ENCODE data around the gene BBX. TPM values are rescaled to one million over a fixed set of nuclear protein-coding genes. Genes with fewer than 3 reads are reported as not detected.

BBX gene
- total and polyA plus RNA-seq, 4 donors = 10.0 to 77.8 (median 45.0) TPM

DNA sequence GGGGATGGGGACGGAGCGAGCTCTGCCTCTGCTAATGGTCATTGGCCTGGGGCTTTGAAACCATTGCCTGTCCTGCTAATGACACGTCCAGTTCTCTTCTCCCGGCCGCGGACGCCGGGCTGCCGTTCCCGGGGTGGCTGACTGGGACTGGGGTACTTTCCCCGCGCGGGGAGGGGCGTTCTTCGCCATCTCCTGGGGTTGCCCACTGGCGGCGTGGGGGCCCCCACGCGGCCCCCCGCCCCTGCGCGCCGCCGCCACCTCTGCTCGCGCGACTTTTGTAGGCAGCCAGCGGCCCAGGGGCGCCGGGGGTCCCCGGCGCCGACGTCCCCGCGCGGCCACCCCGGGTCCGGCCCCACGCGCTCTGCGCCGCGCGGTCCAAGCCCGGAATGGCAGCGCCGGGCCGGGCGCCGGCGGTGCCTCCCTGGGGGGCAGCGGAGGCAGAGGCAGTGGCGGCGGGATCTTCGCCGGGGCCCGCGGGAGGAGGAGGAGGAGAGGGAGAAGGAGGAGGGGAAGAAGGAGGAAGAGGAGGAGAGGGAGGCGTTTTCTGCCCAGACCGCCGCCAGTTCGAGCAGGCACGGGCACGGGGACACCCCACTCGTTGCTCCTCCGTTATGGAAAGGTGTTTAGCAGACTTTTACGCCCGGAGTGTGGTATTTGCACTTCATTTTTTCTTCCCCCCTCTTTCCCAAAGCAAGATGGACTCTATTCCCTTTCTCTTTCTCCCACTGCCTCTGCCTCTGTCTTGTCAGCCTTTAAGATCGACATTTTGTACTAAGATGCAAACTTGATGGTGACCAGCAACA is 2.3 kb downstream of the BBX start:
- intact Hi-C loops (cut with DNase I) = loop anchor here (5.0 to 10.0 kb wide), 3 partner anchors 93 to 290 kb away; no protein-coding TSS in a partner anchor
- ATAC-seq (ENCODE audit: low FRiP score) = peak; percentile 9
- Histone ChIP-seq H3K9me3 (ENCODE audit: control insufficient read depth, low read length) (no peaks in the 10 kb centered on the region), H3K4me3 (ENCODE audit: low read length in 2 of 2) (peak overlapping the region; percentile 94), H3K27ac (ENCODE audit: low read depth in 1 of 2, low read length in 2 of 2) (peak overlapping the region; percentile 57 to 72), H3K36me3 (ENCODE audit: control insufficient read depth in 1 of 2, insufficient read depth in 2 of 2, low read length in 1 of 2) (no peaks in the 10 kb centered on the region), H3K4me1 (ENCODE audit: control insufficient read depth in 1 of 2, insufficient read depth in 2 of 2, low read length in 2 of 2) (no peaks in the 10 kb centered on the region), H3K27me3 (ENCODE audit: control insufficient read depth in 1 of 2, insufficient read depth in 2 of 2, low read length in 1 of 2) (no peaks in the 10 kb centered on the region)
- DNase-seq = peak; percentile 73 to 83
- WGBS, 2 donors = 0 to 1% methylated on average over 64 to 70 of the region's 70 CpGs

GRCh38 chr3:107525644-107526305 is 3.0 kb downstream of the BBX start:
- Histone ChIP-seq H3K27ac (ENCODE audit: low read depth in 1 of 2, low read length in 2 of 2) (no peak overlapping the region), H3K4me1 (ENCODE audit: control insufficient read depth in 1 of 2, insufficient read depth in 2 of 2, low read length in 2 of 2) (no peaks in the 10 kb centered on the region), H3K36me3 (ENCODE audit: control insufficient read depth in 1 of 2, insufficient read depth in 2 of 2, low read length in 1 of 2) (no peaks in the 10 kb centered on the region), H3K4me3 (ENCODE audit: low read length in 2 of 2) (peak overlapping the region; percentile 94), H3K27me3 (ENCODE audit: control insufficient read depth in 1 of 2, insufficient read depth in 2 of 2, low read length in 1 of 2) (no peaks in the 10 kb centered on the region), H3K9me3 (ENCODE audit: control insufficient read depth, low read length) (no peaks in the 10 kb centered on the region)
- ATAC-seq (ENCODE audit: low FRiP score) (no peak), DNase-seq (peak; percentile 42 to 80)
- intact Hi-C loops (cut with DNase I) = loop anchor here (10.0 kb wide), 2 partner anchors 281 to 291 kb away; no protein-coding TSS in a partner anchor
- WGBS, 2 donors = 2% methylated on average over 28 of the region's 28 CpGs

GRCh38 chr3:107531917-107532469 is 9.2 kb downstream of the BBX start:
- no peak for ATAC-seq (ENCODE audit: low FRiP score)
- Histone ChIP-seq H3K4me1 (ENCODE audit: control insufficient read depth in 1 of 2, insufficient read depth in 2 of 2, low read length in 2 of 2) (no peaks in the 10 kb centered on the region), H3K4me3 (ENCODE audit: low read length in 2 of 2) (no peak overlapping the region), H3K27me3 (ENCODE audit: control insufficient read depth in 1 of 2, insufficient read depth in 2 of 2, low read length in 1 of 2) (no peaks in the 10 kb centered on the region), H3K9me3 (ENCODE audit: control insufficient read depth, low read length) (no peaks in the 10 kb centered on the region), H3K36me3 (ENCODE audit: control insufficient read depth in 1 of 2, insufficient read depth in 2 of 2, low read length in 1 of 2) (no peaks in the 10 kb centered on the region), H3K27ac (ENCODE audit: low read depth in 1 of 2, low read length in 2 of 2) (no peak overlapping the region)
- intact Hi-C loops (cut with DNase I) = loop anchor here in 1 of 2 donors (10.0 kb wide), 1 partner anchor 257 kb away; no protein-coding TSS in a partner anchor
- DNase-seq = no peak
- 96% methylated on average over 9 of the region's 9 CpGs for WGBS, 2 donors

DNA sequence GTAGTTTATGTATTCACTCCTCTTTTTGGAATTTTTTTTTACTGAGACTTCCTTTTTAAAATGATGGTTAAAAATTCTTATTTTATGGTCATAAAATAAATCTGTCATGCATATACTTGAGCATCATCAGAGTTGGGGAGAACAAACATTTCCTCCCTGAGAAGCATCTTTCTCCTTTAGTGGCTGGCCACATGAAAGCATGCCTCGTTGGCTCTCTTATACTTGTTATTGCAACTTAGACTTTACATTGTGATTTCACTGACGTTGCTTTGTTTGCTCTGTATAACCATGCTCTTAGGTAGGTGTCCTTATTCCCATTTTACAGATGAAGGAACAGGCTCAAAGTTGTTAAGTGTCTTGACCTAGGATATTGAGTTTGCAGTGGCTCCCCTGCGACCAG is 18.1 kb downstream of the BBX start:
- no peak overlapping the region for H3K4me3 ChIP-seq (ENCODE audit: low read length in 2 of 2)
- H3K27me3 ChIP-seq (ENCODE audit: control insufficient read depth in 1 of 2, insufficient read depth in 2 of 2, low read length in 1 of 2) = no peaks in the 10 kb centered on the region
- H3K36me3 ChIP-seq (ENCODE audit: control insufficient read depth in 1 of 2, insufficient read depth in 2 of 2, low read length in 1 of 2) = no peaks in the 10 kb centered on the region
- no peaks in the 10 kb centered on the region for H3K9me3 ChIP-seq (ENCODE audit: control insufficient read depth, low read length)
- WGBS, 2 donors = 83 to 86% methylated on average over 3 of the region's 3 CpGs
- peaks cover 0 to 3% of the 10 kb centered on the region in 2 donors for H3K4me1 ChIP-seq (ENCODE audit: control insufficient read depth in 1 of 2, insufficient read depth in 2 of 2, low read length in 2 of 2)
- ATAC-seq (ENCODE audit: low FRiP score) = no peak
- no peak overlapping the region for H3K27ac ChIP-seq (ENCODE audit: low read depth in 1 of 2, low read length in 2 of 2)
- DNase-seq = no peak
- intact Hi-C loops (cut with DNase I) = no loop called here

- no peaks in the 10 kb centered on the region for H3K36me3 ChIP-seq (ENCODE audit: control insufficient read depth in 1 of 2, insufficient read depth in 2 of 2, low read length in 1 of 2)
- H3K27me3 ChIP-seq (ENCODE audit: control insufficient read depth in 1 of 2, insufficient read depth in 2 of 2, low read length in 1 of 2) = no peaks in the 10 kb centered on the region
- H3K27ac ChIP-seq (ENCODE audit: low read depth in 1 of 2, low read length in 2 of 2) = no peak overlapping the region
- WGBS, 2 donors = 72 to 79% methylated on average over 2 of the region's 2 CpGs
- ATAC-seq (ENCODE audit: low FRiP score) = no peak
- peaks cover 0 to 3% of the 10 kb centered on the region in 2 donors for H3K4me1 ChIP-seq (ENCODE audit: control insufficient read depth in 1 of 2, insufficient read depth in 2 of 2, low read length in 2 of 2)
- no peak overlapping the region for H3K4me3 ChIP-seq (ENCODE audit: low read length in 2 of 2)
- intact Hi-C loops (cut with DNase I) = no loop called here
- no peak for DNase-seq
- H3K9me3 ChIP-seq (ENCODE audit: control insufficient read depth, low read length) = no peaks in the 10 kb centered on the region
Observed at GRCh38 chr3:107542665-107543064, 19.9 kb downstream of the BBX start.

DNA sequence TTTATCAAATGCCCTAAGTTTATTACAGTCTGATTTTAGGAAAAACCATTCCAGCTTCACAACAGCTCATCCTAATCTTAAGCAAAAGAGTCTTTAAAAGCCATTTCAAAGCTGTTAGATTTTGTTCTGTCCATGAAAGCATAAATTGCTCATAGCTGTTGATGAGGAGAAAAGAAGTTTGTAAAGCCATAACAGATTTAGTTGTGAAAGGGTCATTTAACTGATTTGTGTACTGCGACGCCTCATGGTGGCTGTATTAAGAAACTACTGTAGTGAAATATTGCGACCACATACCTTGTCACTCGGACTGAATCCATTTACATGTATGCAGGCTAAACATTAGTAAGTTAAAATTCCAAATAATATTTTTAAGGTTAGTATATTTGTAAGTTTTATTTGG is 20.9 kb downstream of the BBX start:
- Histone ChIP-seq H3K9me3 (ENCODE audit: control insufficient read depth, low read length) (no peaks in the 10 kb centered on the region), H3K4me1 (ENCODE audit: control insufficient read depth in 1 of 2, insufficient read depth in 2 of 2, low read length in 2 of 2) (peaks cover 0 to 3% of the 10 kb centered on the region in 2 donors), H3K27me3 (ENCODE audit: control insufficient read depth in 1 of 2, insufficient read depth in 2 of 2, low read length in 1 of 2) (no peaks in the 10 kb centered on the region), H3K4me3 (ENCODE audit: low read length in 2 of 2) (no peak overlapping the region), H3K36me3 (ENCODE audit: control insufficient read depth in 1 of 2, insufficient read depth in 2 of 2, low read length in 1 of 2) (no peaks in the 10 kb centered on the region), H3K27ac (ENCODE audit: low read depth in 1 of 2, low read length in 2 of 2) (no peak overlapping the region)
- intact Hi-C loops (cut with DNase I) = no loop called here
- DNase-seq (no peak), ATAC-seq (ENCODE audit: low FRiP score) (no peak)
- WGBS, 2 donors = 75 to 77% methylated on average over 4 of the region's 4 CpGs

DNA sequence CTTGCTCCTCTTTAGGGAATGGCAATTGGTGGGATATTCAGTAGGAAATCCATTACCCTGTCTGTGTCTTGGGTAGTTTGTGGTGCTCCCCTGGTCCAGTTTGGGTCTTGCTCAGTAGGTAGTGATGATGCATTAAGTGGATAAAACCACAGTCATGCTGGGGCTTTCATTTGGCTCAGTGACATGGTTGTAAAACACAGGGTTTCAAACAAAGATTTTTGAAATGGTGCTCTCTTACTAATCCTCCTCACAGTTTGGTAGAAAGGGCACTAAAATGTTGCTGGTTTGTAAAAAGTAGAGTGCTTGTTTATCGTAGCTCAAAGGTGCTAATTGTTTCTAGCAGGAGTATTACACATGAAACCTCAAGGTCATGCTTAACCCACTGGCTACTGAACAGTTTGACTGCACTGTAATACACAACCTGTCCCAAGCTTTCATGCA is 22.9 kb downstream of the BBX start:
- H3K27me3 ChIP-seq (ENCODE audit: control insufficient read depth in 1 of 2, insufficient read depth in 2 of 2, low read length in 1 of 2) = no peaks in the 10 kb centered on the region
- H3K4me3 ChIP-seq (ENCODE audit: low read length in 2 of 2) = no peak overlapping the region
- intact Hi-C loops (cut with DNase I) = no loop called here
- 73 to 74% methylated on average over 1 of the region's 1 CpG for WGBS, 2 donors
- H3K4me1 ChIP-seq (ENCODE audit: control insufficient read depth in 1 of 2, insufficient read depth in 2 of 2, low read length in 2 of 2) = peaks cover 2 to 7% of the 10 kb centered on the region in 2 donors
- ATAC-seq (ENCODE audit: low FRiP score) = no peak
- H3K36me3 ChIP-seq (ENCODE audit: control insufficient read depth in 1 of 2, insufficient read depth in 2 of 2, low read length in 1 of 2) = no peaks in the 10 kb centered on the region
- no peak for DNase-seq
- H3K27ac ChIP-seq (ENCODE audit: low read depth in 1 of 2, low read length in 2 of 2) = no peak overlapping the region
- no peaks in the 10 kb centered on the region for H3K9me3 ChIP-seq (ENCODE audit: control insufficient read depth, low read length)

DNA sequence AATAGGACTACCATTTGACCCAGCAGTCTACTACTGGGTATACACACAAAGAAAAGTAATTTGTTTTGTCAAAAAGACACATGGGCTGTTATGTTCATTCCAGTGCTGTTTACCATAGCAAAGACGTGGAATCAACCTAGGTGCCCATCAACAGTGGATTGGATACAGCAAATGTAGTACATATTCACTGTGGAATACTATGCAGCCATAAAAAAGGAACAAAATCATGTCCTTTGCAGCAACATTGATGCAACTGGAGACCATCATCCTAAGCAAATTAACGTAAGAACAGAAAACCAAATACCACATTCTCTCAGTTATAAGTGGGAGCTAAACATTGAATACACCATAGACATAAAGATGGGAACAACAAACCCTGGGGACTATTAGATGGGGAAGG is 25.8 kb downstream of the BBX start:
- ATAC-seq (ENCODE audit: low FRiP score) (no peak), DNase-seq (no peak)
- H3K4me3 ChIP-seq (ENCODE audit: low read length in 2 of 2) = no peak overlapping the region
- no peak overlapping the region for H3K27ac ChIP-seq (ENCODE audit: low read depth in 1 of 2, low read length in 2 of 2)
- intact Hi-C loops (cut with DNase I) = no loop called here
- 96 to 97% methylated on average over 2 of the region's 2 CpGs for WGBS, 2 donors
- H3K9me3 ChIP-seq (ENCODE audit: control insufficient read depth, low read length) = no peaks in the 10 kb centered on the region
- H3K36me3 ChIP-seq (ENCODE audit: control insufficient read depth in 1 of 2, insufficient read depth in 2 of 2, low read length in 1 of 2) = no peaks in the 10 kb centered on the region
- no peaks in the 10 kb centered on the region for H3K27me3 ChIP-seq (ENCODE audit: control insufficient read depth in 1 of 2, insufficient read depth in 2 of 2, low read length in 1 of 2)
- H3K4me1 ChIP-seq (ENCODE audit: control insufficient read depth in 1 of 2, insufficient read depth in 2 of 2, low read length in 2 of 2) = peaks cover 2 to 7% of the 10 kb centered on the region in 2 donors

Measured in aorta (tissue), 5 donors.